Retinal pigment epithelial cell (primary cell): ENCODE measurements around the gene FBXO17.

Experiments used
- DNase-seq: peaks from one replicate; pipeline ENCODE4 v3.0.0-alpha.2; 2010; ENCODE audit warnings: low read depth
- H3K4me3 ChIP-seq: 2 replicates; pipeline ENCODE4 v1.5.1; 2011; ENCODE audit warnings: mild to moderate bottlenecking, low read length, control low read depth, moderate library complexity
- TF ChIP-seq, protein P1 (sequence below): conservative IDR thresholded peaks from 2 replicates; pipeline ENCODE4 v1.5.1; 2011; ENCODE audit warnings: low read depth, low read length, control low read depth, inconsistent platforms

Gene FBXO17

DNA sequence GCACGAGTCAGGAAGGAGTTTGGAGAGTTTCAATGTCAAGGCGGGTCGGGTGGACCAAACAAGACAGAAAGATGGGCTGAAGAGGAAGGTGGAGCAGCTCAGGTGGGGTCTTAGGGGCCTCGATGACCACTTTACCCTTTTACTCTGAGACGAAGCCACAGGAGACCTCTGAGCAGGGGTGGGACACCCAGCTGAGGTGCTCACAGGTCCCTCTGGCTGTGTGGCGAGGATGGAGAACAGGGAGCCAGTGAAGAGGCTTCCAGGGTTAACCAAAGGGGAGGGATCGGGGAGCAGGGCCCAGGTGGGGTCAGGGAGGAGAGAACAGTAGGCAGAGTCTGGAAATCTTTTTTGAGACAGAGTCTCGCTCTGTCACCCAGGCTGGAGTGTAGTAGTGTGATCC, 61.6 kb downstream of the FBXO17 start:
- no peak for DNase-seq
- no peak overlapping the region for H3K4me3 ChIP-seq
- TF ChIP-seq, protein P1, sequence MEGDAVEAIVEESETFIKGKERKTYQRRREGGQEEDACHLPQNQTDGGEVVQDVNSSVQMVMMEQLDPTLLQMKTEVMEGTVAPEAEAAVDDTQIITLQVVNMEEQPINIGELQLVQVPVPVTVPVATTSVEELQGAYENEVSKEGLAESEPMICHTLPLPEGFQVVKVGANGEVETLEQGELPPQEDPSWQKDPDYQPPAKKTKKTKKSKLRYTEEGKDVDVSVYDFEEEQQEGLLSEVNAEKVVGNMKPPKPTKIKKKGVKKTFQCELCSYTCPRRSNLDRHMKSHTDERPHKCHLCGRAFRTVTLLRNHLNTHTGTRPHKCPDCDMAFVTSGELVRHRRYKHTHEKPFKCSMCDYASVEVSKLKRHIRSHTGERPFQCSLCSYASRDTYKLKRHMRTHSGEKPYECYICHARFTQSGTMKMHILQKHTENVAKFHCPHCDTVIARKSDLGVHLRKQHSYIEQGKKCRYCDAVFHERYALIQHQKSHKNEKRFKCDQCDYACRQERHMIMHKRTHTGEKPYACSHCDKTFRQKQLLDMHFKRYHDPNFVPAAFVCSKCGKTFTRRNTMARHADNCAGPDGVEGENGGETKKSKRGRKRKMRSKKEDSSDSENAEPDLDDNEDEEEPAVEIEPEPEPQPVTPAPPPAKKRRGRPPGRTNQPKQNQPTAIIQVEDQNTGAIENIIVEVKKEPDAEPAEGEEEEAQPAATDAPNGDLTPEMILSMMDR = no peak

DNA sequence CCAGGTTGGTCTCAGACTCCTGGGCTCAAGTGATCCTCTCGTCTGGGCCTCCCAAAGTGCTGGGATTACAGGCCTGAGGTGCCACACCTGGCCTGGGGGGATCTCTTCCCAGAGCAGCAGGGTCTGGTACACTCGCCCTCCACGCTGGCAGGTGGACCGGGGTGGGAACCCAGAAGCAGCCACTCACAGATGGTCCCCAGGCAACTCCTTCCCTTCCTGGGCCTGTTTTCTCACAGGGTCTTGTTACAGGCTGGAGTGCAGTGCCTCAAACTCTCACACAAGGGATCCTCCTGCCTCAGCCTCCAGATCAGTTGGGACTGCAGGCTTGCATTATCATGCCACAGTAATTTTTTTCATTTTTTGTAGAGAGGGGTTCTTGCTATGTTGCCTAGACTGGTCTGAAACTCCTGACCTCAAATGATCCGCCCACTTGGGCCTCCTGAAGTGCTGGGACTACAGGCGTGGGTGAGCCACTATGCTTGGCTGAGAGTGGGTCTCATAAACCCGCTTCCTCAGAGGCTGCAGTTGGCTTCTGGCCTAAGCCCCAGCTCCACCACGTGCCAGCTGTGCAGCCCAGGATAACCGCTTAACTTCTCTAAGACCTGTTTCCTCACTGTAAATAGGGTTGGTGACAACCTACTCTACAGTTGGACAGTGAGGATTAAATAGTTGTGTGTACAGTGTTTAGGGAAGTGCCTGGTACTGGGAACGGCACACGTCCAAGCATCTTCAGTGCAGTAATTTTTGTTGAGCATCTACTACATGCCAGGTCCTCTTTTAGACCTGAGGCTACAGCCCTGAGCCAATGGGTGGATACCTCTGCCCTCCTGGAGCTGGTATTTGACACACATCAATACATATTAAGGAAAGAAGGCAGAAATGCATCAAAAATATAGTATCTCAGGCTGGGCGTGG, 62.7 kb downstream of the FBXO17 start:
- DNase-seq = no peak
- TF ChIP-seq, protein P1 = no peak

DNA sequence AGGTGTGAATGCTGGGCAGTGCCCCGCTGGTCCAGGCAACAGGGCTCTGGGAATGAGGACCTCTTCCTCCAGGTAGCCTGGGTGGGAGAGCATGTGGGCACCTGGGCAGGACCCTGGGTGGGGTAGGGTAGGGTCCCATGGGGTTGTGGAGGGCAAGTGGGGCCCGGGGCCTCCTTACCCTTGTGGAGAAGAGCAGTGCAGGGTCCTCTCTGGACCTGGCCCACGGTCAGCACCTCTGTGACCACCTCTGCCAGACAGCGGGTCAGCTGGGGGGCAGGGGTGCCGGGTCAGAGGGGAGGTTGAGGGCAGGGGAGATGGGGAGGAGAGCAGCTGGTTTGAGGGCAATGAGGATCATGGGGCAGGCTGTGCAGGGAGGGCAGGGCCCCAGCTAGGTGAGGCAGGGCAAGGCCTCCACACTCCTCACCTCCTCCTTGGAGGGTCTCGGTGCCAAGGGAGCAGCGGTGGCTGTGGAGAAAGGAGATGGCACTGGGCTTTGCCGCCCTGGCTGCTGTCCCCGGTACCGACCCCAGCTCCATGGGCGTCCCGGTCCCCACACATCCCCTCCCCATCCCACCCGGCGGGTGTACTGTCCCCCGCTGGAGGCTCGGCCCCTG, 64.0 kb downstream of the FBXO17 start:
- no peak overlapping the region for H3K4me3 ChIP-seq
- TF ChIP-seq, protein P1 = no peak
- DNase-seq = no peak

More for the DNA sequence above, 62.7 kb downstream of the FBXO17 start:
- no peak overlapping the region for H3K4me3 ChIP-seq

DNA sequence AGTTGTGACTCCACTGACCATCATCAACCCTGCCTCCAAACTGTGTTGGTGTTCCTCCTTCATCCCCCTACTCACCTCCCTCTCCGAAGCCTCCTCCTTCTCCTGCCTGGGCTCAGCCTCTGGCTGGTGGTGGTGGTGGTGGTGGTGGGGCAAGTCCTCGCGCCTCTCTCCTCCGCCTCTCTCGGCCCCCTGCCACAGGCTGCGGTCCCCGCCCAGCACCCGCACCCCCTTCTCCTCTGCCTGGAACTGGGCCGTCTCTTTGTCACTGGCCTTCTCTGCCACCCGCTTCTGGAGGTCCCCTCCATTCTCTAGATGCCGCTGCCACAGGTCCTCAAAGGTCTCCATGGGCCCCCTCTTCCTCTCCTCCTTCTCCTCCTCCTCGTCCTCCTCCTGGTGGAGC, 65.1 kb downstream of the FBXO17 start:
- DNase-seq = no peak
- H3K4me3 ChIP-seq = no peak overlapping the region
- TF ChIP-seq, protein P1 = no peak

DNA sequence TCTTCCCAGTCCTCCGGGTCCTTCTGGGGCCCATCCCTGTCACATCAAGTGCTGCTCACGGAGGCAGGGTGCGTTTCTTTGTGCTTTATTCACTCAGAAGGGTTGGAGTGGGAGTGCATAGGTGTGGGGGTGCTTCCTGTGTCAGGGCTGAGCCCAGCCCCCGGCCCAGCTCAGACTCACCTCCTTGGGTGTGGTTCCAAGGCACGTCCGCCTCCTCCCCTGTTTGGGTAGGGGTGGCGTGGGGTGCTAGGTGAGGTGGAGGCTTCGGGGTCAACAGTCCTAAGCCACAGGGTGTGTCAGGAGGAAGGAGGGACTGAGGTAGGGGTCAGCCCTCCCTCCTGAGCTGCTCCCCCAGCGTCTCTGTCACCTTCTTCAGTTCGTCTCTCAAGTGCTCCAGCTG, 66.6 kb downstream of the FBXO17 start:
- DNase-seq = no peak
- no peak overlapping the region for H3K4me3 ChIP-seq
- TF ChIP-seq, protein P1 = no peak

DNA sequence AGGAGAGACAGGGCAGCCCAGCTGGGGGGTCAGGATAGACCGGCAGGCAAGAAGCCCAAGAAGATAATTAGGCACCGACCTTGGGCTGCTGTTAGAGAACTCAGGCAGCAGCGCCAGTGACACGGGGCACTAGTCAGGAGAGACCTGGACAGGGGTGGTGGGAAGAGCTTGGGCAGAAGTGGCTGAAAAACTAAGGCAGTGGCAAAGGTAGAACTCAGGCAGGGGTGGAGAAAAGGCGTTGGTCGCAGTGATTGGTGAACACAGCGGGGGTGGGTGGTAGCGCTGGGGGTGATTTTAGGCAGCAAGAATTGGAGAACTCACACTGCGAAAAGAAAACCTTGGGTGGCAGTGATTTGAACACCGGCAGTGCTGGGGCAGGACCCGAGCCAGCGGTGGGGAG, 67.9 kb downstream of the FBXO17 start:
- DNase-seq = no peak

More for the DNA sequence above, 67.9 kb downstream of the FBXO17 start:
- TF ChIP-seq, protein P1 = no peak
- no peak overlapping the region for H3K4me3 ChIP-seq
